ENCODE data around the gene LRRC4B. TPM values are rescaled to one million over a fixed set of nuclear protein-coding genes. Genes with fewer than 3 reads are reported as not detected.

Gene LRRC4B
- total and polyA plus RNA-seq, 2 of the 13 experiments (the other 11 are each of a cell fraction or from before 2014, with no cell fraction given): not detected

DNA sequence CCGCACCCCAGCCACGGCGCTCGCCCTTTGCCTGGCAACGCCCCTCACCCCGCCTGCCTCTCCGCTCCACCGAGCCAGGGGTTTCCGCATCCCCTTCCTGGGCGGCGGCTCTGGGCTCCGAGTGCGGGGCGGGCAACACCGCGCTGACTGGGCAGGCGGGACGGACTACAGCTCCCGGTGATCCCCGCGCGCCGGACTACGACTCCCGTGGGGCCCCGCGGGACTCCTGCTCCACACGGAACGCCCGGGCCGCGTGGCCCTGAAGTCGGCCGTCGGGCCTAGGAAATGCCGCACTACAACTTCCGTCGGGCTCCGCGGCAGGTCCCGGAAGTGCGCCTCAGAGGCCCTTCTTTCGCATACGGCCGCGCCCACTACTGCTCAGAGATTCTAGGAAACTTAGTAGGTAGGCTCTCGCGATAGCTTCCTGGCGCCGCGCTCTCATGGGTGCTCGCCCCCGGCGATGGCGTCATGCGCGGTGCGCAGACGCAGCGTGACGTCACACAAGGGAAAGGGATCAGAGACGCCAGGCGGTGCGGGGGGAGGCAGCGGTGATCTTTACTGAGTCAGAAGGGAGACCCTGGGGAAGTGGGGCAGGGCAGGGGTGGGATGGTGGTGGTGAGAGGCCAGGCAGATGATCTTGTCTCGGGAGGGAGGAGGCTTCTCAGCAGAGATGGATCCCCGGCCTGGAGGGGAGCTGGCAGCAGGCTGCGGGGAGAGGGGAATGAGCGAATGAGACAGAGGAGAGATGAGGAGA lies 57.0 kb downstream of the LRRC4B start, which contains the start of gene JOSD2 (continued):
- TF ChIP-seq ZKSCAN5 (CRISPR knock-in tag; IDR thresholded peaks at IDR 0.05) (no peak), PITX1 (CRISPR knock-in tag; IDR thresholded peaks at IDR 0.05) (0 out of 2 replicates have a peak, but pooled peaks have one; percentile 9), MEIS2 (CRISPR knock-in tag; IDR thresholded peaks at IDR 0.05) (no peak), BRD4 (CRISPR knock-in tag; IDR thresholded peaks at IDR 0.05) (no peak), ZFP36L2 (CRISPR knock-in tag; IDR thresholded peaks at IDR 0.05) (no peak), U2AF1 (optimal IDR thresholded peaks at IDR 0.05; ENCODE audit: low read depth, low read length) (no peak), ZNF234 (CRISPR knock-in tag; conservative IDR thresholded peaks at IDR 0.05) (no peak), SALL1 (CRISPR knock-in tag; IDR thresholded peaks at IDR 0.05) (peak; percentile 38), PCBP2 (optimal IDR thresholded peaks at IDR 0.05; ENCODE audit: low read depth, low read length, poor library complexity, severe bottlenecking) (no peak), RFXANK (CRISPR knock-in tag; IDR thresholded peaks at IDR 0.05) (no peak), ZMYM2 (CRISPR knock-in tag; IDR thresholded peaks at IDR 0.05) (no peak), KAT7 (CRISPR knock-in tag; IDR thresholded peaks at IDR 0.05; ENCODE audit: borderline replicate concordance) (no peak), ZNF121 (CRISPR knock-in tag; IDR thresholded peaks at IDR 0.05) (no peak), NR2C2 (CRISPR knock-in tag; IDR thresholded peaks at IDR 0.05; ENCODE audit: borderline replicate concordance) (peak; percentile 68; the same call in 1 of the 2 replicates), RBM39 (IDR thresholded peaks at IDR 0.05; ENCODE audit: low read depth, low read length, poor library complexity, severe bottlenecking) (no peak), ZNF768 (CRISPR knock-in tag; IDR thresholded peaks at IDR 0.05) (no peak), ZNF136 (CRISPR knock-in tag; IDR thresholded peaks at IDR 0.05; ENCODE audit: low read depth) (no peak), TSC22D2 (CRISPR knock-in tag; IDR thresholded peaks at IDR 0.05; ENCODE audit: borderline replicate concordance) (no peak), AGO1 (IDR thresholded peaks at IDR 0.05; ENCODE audit: low read depth, low read length, poor library complexity, severe bottlenecking) (no peak), CREB1 (IDR thresholded peaks at IDR 0.05) (peak; percentile 99), CREB1 (CRISPR knock-in tag; IDR thresholded peaks at IDR 0.05) (peak; percentile 98), ZFP36 (IDR thresholded peaks at IDR 0.05; ENCODE audit: borderline replicate concordance, low read depth, low read length, partially characterized antibody) (no peak), ZNF878 (CRISPR knock-in tag; IDR thresholded peaks at IDR 0.05) (no peak)
- TF ChIP-seq, protein P1, sequence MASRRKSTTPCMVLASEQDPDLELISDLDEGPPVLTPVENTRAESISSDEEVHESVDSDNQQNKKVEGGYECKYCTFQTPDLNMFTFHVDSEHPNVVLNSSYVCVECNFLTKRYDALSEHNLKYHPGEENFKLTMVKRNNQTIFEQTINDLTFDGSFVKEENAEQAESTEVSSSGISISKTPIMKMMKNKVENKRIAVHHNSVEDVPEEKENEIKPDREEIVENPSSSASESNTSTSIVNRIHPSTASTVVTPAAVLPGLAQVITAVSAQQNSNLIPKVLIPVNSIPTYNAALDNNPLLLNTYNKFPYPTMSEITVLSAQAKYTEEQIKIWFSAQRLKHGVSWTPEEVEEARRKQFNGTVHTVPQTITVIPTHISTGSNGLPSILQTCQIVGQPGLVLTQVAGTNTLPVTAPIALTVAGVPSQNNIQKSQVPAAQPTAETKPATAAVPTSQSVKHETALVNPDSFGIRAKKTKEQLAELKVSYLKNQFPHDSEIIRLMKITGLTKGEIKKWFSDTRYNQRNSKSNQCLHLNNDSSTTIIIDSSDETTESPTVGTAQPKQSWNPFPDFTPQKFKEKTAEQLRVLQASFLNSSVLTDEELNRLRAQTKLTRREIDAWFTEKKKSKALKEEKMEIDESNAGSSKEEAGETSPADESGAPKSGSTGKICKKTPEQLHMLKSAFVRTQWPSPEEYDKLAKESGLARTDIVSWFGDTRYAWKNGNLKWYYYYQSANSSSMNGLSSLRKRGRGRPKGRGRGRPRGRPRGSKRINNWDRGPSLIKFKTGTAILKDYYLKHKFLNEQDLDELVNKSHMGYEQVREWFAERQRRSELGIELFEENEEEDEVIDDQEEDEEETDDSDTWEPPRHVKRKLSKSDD (CRISPR knock-in tag; IDR thresholded peaks at IDR 0.05; ENCODE audit: low read depth): peak; percentile 99
- TF ChIP-seq, protein P2, sequence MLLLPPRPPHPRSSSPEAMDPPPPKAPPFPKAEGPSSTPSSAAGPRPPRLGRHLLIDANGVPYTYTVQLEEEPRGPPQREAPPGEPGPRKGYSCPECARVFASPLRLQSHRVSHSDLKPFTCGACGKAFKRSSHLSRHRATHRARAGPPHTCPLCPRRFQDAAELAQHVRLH (CRISPR knock-in tag; IDR thresholded peaks at IDR 0.05; ENCODE audit: borderline replicate concordance, low read depth): no peak
- TF ChIP-seq, protein P3, sequence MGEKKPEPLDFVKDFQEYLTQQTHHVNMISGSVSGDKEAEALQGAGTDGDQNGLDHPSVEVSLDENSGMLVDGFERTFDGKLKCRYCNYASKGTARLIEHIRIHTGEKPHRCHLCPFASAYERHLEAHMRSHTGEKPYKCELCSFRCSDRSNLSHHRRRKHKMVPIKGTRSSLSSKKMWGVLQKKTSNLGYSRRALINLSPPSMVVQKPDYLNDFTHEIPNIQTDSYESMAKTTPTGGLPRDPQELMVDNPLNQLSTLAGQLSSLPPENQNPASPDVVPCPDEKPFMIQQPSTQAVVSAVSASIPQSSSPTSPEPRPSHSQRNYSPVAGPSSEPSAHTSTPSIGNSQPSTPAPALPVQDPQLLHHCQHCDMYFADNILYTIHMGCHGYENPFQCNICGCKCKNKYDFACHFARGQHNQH (CRISPR knock-in tag; IDR thresholded peaks at IDR 0.05): peak; percentile 17; the same call in 1 of the 2 replicates
- TF ChIP-seq, protein P4, sequence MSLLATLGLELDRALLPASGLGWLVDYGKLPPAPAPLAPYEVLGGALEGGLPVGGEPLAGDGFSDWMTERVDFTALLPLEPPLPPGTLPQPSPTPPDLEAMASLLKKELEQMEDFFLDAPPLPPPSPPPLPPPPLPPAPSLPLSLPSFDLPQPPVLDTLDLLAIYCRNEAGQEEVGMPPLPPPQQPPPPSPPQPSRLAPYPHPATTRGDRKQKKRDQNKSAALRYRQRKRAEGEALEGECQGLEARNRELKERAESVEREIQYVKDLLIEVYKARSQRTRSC (CRISPR knock-in tag; IDR thresholded peaks at IDR 0.05; ENCODE audit: low read depth): no peak

Measured in HepG2 (cell line).